ENCODE results near the gene CDC73.

DNA sequence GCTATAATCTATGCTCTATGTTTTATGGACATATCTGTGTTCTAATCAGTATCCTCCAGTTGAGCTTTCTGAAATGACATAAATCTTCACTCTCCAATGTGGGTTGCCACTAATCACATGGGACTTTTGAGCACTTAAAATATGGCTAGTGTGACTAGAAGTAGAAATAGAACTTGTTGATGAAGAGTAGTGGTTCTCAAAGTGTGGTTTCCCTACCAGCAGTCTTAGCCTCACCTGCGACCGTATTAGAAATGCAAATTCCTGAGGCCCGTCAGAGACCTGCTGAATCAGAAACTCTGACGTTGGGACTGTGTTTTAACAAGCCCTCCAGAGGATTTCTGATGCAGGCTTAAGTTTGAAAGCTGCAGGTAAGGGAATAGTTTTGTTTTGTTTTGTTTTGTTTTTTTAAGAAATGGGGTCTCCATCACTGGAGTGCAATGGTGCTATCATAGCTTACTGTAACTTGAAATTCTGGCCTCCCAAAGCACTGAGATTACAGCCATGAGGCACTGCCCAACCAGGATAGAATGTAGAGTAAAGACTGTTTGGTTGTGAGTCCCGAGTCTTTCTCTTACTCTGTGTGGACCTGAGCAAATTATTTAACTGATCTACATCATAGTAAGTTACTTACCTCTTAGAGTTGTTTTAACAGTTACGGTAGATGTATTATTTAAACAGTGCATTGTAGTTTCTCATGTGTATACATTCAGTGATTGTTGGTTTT lies 38.3 kb upstream of the CDC73 start:
- TF ChIP-seq GATA3 (IDR thresholded peaks at IDR 0.05; ENCODE audit: low read depth, low read length), result no peak
- TF ChIP-seq GATA2 (IDR thresholded peaks at IDR 0.05; ENCODE audit: low read depth, low read length), result no peak
